Tibial nerve (tissue), 4 donors: Measurements from ENCODE around the gene ZNF26. TPM values are rescaled to one million over a fixed set of nuclear protein-coding genes. Genes with fewer than 3 reads are reported as not detected.

Experiments used
- DNase-seq, 2 donors: peaks; one replicate each; pipeline ENCODE4 v3.0.0-alpha.2; 2019; ENCODE audit warnings: low spot score in 2 of 2
- H3K27ac ChIP-seq, 4 donors: fragments of 200-600 bp; sonication (generic) in 3 of 4; one replicate each; pipeline ENCODE4 v1.5.1; 2017 to 2019; ENCODE audit warnings: mild to moderate bottlenecking in 1 of 4
- H3K27me3 ChIP-seq, 2 donors: fragments of 200-600 bp; sonication (generic) in 1 of 2; one replicate each; pipeline versions ENCODE4 v1.5.1 to v1.6.0; 2017 to 2019
- H3K36me3 ChIP-seq, 3 donors: fragments of 200-600 bp; sonication (generic); one replicate each; pipeline ENCODE4 v1.5.1; 2018 to 2019
- H3K4me1 ChIP-seq, 4 donors: fragments of 200-600 bp; sonication (generic) in 3 of 4; one replicate each; pipeline ENCODE4 v1.5.1; 2017 to 2019
- H3K4me3 ChIP-seq, 4 donors: fragments of 200-600 bp; sonication (generic) in 3 of 4; one replicate each; pipeline ENCODE4 v1.5.1; 2017 to 2019; ENCODE audit warnings: mild to moderate bottlenecking in 1 of 4, moderate library complexity in 1 of 4
- H3K9me3 ChIP-seq, 4 donors: fragments of 200-600 bp; sonication (generic) in 3 of 4; one replicate each; pipeline ENCODE4 v1.5.1; 2017 to 2019
- CTCF ChIP-seq, 5 experiments: fragments of 200-600 bp in 3 of 5; fragments of 450-650 bp in 2 of 5; sonication (generic) in 3 of 5; IDR thresholded peaks; one replicate each; pipeline ENCODE4 v1.5.1; 2016 to 2019; ENCODE audit warnings: antibody characterized with exemption in 5 of 5, mild to moderate bottlenecking in 3 of 5, moderate library complexity in 2 of 5
- EP300 ChIP-seq, 2 donors: sonication (generic); formaldehyde crosslinking; IDR thresholded peaks; one replicate each; pipeline ENCODE4 v1.6.1; 2017; ENCODE audit warnings: antibody characterized with exemption in 2 of 2, mild to moderate bottlenecking in 1 of 2
- POLR2A ChIP-seq, 2 donors: fragments of 450-650 bp; IDR thresholded peaks; one replicate each; pipeline ENCODE4 v1.6.1; 2017; ENCODE audit warnings: antibody characterized with exemption in 2 of 2, mild to moderate bottlenecking in 2 of 2, moderate library complexity in 2 of 2
- WGBS, 2 donors: methylation state at CpG; one replicate each; pipeline ENCODE4 v1.1.5; 2018; 5-methylcytosine and 5-hydroxymethylcytosine counted together
- total RNA-seq, 4 donors: library from RNA; depleted of rRNA; stranded (reverse); fragments of >200 nt; gene quantifications; one replicate each; pipeline ENCODE4 v1.1.0, GENCODE V29; 2016

The ZNF26 gene
- total RNA-seq, 4 donors from 2014 or later: 15.5 to 30.8 (median 21.2) TPM

GRCh38 chr12:132948146-132949066 is 37.8 kb upstream of the ZNF26 start:
- TF ChIP-seq EP300 (IDR thresholded peaks at IDR 0.05): no peak
- TF ChIP-seq CTCF (IDR thresholded peaks at IDR 0.05): no peak
- TF ChIP-seq POLR2A (IDR thresholded peaks at IDR 0.05): no peak
- Histone ChIP-seq H3K27me3 (no peaks in the 10 kb centered on the region), H3K4me1 (no peaks in the 10 kb centered on the region), H3K27ac (no peak overlapping the region), H3K4me3 (no peak overlapping the region), H3K36me3 (peaks cover 6 to 89% (median 31%) of the 10 kb centered on the region in 3 donors), H3K9me3 (peaks cover 6 to 100% (median 38%) of the 10 kb centered on the region in 4 donors)
- WGBS, 2 donors: 95 to 97% methylated on average over 23 to 29 of the region's 29 CpGs
- DNase-seq: no peak

GRCh38 chr12:132949936-132950837 is 36.0 kb upstream of the ZNF26 start:
- Histone ChIP-seq H3K36me3 (peaks cover 2 to 73% (median 13%) of the 10 kb centered on the region in 3 donors), H3K27me3 (no peaks in the 10 kb centered on the region), H3K4me3 (no peak overlapping the region), H3K9me3 (peaks cover under 1 to 90% (median 33%) of the 10 kb centered on the region in 4 donors), H3K27ac (no peak overlapping the region), H3K4me1 (peaks cover 0 to 9% (median 3%) of the 10 kb centered on the region in 4 donors)
- DNase-seq: no peak
- 95 to 96% methylated on average over 30 of the region's 30 CpGs for WGBS, 2 donors
- TF ChIP-seq EP300 (IDR thresholded peaks at IDR 0.05) (no peak), POLR2A (IDR thresholded peaks at IDR 0.05) (no peak), CTCF (IDR thresholded peaks at IDR 0.05) (no peak)

- Histone ChIP-seq H3K4me3 (no peak overlapping the region), H3K9me3 (peaks cover 0 to 82% (median 29%) of the 10 kb centered on the region in 4 donors), H3K27ac (no peak overlapping the region), H3K27me3 (no peaks in the 10 kb centered on the region), H3K36me3 (peaks cover 2 to 65% (median 6%) of the 10 kb centered on the region in 3 donors), H3K4me1 (peaks cover 0 to 13% (median 5%) of the 10 kb centered on the region in 4 donors)
- WGBS, 2 donors: 95 to 96% methylated on average over 27 of the region's 27 CpGs
- no peak for DNase-seq
- no peak for TF ChIP-seq CTCF (IDR thresholded peaks at IDR 0.05)
- TF ChIP-seq EP300 (IDR thresholded peaks at IDR 0.05): no peak
- TF ChIP-seq POLR2A (IDR thresholded peaks at IDR 0.05): no peak
Measured at GRCh38 chr12:132950844-132951535, 35.2 kb upstream of the ZNF26 start.

GRCh38 chr12:132951649-132952048 is 34.5 kb upstream of the ZNF26 start:
- DNase-seq: no peak
- TF ChIP-seq CTCF (IDR thresholded peaks at IDR 0.05) (no peak), EP300 (IDR thresholded peaks at IDR 0.05) (no peak), POLR2A (IDR thresholded peaks at IDR 0.05) (no peak)
- H3K4me1 ChIP-seq: peaks cover 0 to 13% (median 5%) of the 10 kb centered on the region in 4 donors
- H3K4me3 ChIP-seq: no peak overlapping the region
- H3K27ac ChIP-seq: no peak overlapping the region
- peaks cover 0 to 76% (median 26%) of the 10 kb centered on the region in 4 donors for H3K9me3 ChIP-seq
- WGBS, 2 donors: 98% methylated on average over 8 of the region's 8 CpGs
- peaks cover 0 to 59% (median 2%) of the 10 kb centered on the region in 3 donors for H3K36me3 ChIP-seq
- no peaks in the 10 kb centered on the region for H3K27me3 ChIP-seq
